Body of pancreas (tissue), 4 donors: Measurements from ENCODE around the gene HOXC12. TPM values are rescaled to one million over a fixed set of nuclear protein-coding genes. Genes with fewer than 3 reads are reported as not detected.
A peak's percentile ranks its signal among the peaks of the same experiment; 100 is the strongest.

Experiments
- ATAC-seq: fragments of 150-250 bp; one replicate; pipeline ENCODE4 v1.9.1; 2016
- DNase-seq, 4 donors: peaks; one replicate each; pipeline ENCODE4 v3.0.0-alpha.2; 2019
- H3K27ac ChIP-seq, 4 donors: fragments of 200-600 bp; sonication (generic); 1 replicate in 3 of 4; 2 replicates in 1 of 4; pipeline versions ENCODE4 v1.5.1 to v1.6.1; 2016 to 2019; ENCODE audit warnings: mild to moderate bottlenecking in 1 of 4, mixed read lengths in 1 of 4, moderate library complexity in 1 of 4
- H3K27me3 ChIP-seq, 2 donors: fragments of 200-600 bp; sonication (generic); one replicate each; pipeline ENCODE4 v1.6.0; 2016; ENCODE audit warnings: mild to moderate bottlenecking in 1 of 2
- H3K36me3 ChIP-seq, 2 donors: fragments of 200-600 bp; sonication (generic); replicated peaks in 1 of 2; 2 replicates each; pipeline ENCODE4 v1.5.1; 2016; ENCODE audit warnings: low read depth in 2 of 2; ENCODE audit not compliant: insufficient read depth in 1 of 2
- H3K4me1 ChIP-seq: fragments of 200-600 bp; sonication (generic); one replicate; pipeline ENCODE4 v1.6.0; 2016
- H3K4me3 ChIP-seq, 2 donors: fragments of 200-600 bp; sonication (generic); 1 replicate in 1 of 2; 2 replicates in 1 of 2; pipeline ENCODE4 v1.5.1; 2016 to 2019
- H3K9me3 ChIP-seq, 3 donors: fragments of 200-600 bp; sonication (generic); 1 replicate in 2 of 3; 2 replicates in 1 of 3; pipeline ENCODE4 v1.5.1; 2016
- CTCF ChIP-seq, 7 experiments: fragments of 450-650 bp in 4 of 7; fragments of 200-600 bp in 3 of 7; sonication (generic) in 3 of 7; IDR thresholded peaks; one replicate each; pipeline ENCODE4 v1.5.1; 2016 to 2019; ENCODE audit warnings: antibody characterized with exemption in 7 of 7
- POLR2A ChIP-seq, 3 donors: fragments of 450-650 bp; IDR thresholded peaks; one replicate each; pipeline ENCODE4 v1.6.1; 2016; ENCODE audit warnings: antibody characterized with exemption in 3 of 3, mild to moderate bottlenecking in 2 of 3
- WGBS, 2 donors: methylation state at CpG; one replicate each; pipeline ENCODE4 v1.1.5; 2017; 5-methylcytosine and 5-hydroxymethylcytosine counted together
- intact Hi-C: fragments of 100-400 bp; cut with DNase I; formaldehyde crosslinking; loops from one replicate; pipeline ENCODE4 v1.15.1; 2023
- total RNA-seq, 2 donors: library from RNA; depleted of rRNA; stranded (reverse); fragments of >200 nt; gene quantifications; one replicate each; pipeline ENCODE4 v1.1.0, GENCODE V29; 2016

The HOXC12 gene
- total RNA-seq, 2 donors from 2014 or later: not detected

GRCh38 chr12:53973236-53974042 lies 18.7 kb downstream of the HOXC12 start:
- Histone ChIP-seq H3K4me3 (no peak overlapping the region), H3K36me3 (no peaks in the 10 kb centered on the region), H3K27me3 (peaks cover 3 to 85% of the 10 kb centered on the region in 2 donors), H3K27ac (no peak overlapping the region), H3K9me3 (no peaks in the 10 kb centered on the region), H3K4me1 (peaks cover 22% of the 10 kb centered on the region)
- WGBS, 2 donors: 2 to 5% methylated on average over 31 to 69 of the region's 71 CpGs
- ATAC-seq: peak; percentile 21
- intact Hi-C loops: no loop called here
- no peak for TF ChIP-seq POLR2A (IDR thresholded peaks at IDR 0.05)
- no peak for TF ChIP-seq CTCF (IDR thresholded peaks at IDR 0.05)
- no peak for DNase-seq

- peaks cover 22% of the 10 kb centered on the region for H3K4me1 ChIP-seq
- H3K27me3 ChIP-seq: peaks cover 3 to 84% of the 10 kb centered on the region in 2 donors
- DNase-seq: peak in 3 of 4 donors; percentile 25 to 50 (median 43)
- intact Hi-C loops: no loop called here
- H3K9me3 ChIP-seq: no peaks in the 10 kb centered on the region
- no peak for TF ChIP-seq CTCF (IDR thresholded peaks at IDR 0.05)
- TF ChIP-seq POLR2A (IDR thresholded peaks at IDR 0.05): no peak
- peak within 1 kb of the TSS in 1 of 2 donors; percentile 7 for H3K4me3 ChIP-seq
- WGBS, 2 donors: 2% methylated on average over 23 to 59 of the region's 63 CpGs
- H3K27ac ChIP-seq: no peak within 1 kb of the TSS
- ATAC-seq: peak; percentile 62
- no peaks in the 10 kb centered on the region for H3K36me3 ChIP-seq
Observed at GRCh38 chr12:53974084-53975063, 19.7 kb downstream of the HOXC12 start, which contains the start of gene HOTAIR. Gene HOTAIR, minus strand, starts transcription at chr12:53974954.

DNA sequence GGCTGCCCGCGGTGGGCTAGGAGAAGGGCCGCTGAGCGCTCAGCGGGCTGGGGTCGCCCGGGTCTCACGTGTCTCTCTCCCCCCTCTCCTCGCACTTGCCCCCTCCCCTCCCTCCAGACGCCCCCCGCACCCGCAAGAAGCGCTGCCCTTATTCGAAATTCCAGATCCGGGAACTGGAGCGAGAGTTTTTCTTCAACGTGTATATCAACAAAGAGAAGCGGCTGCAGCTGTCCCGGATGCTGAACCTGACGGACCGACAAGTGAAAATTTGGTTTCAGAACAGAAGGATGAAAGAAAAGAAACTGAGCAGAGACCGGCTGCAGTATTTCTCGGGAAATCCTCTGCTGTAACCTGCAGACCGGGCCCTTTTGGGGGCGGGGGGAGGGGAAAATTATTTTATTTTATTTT lies 20.4 kb downstream of the HOXC12 start:
- H3K4me1 ChIP-seq: peaks cover 22% of the 10 kb centered on the region
- peaks cover 3 to 80% of the 10 kb centered on the region in 2 donors for H3K27me3 ChIP-seq
- DNase-seq (no peak), ATAC-seq (no peak)
- H3K9me3 ChIP-seq: no peaks in the 10 kb centered on the region
- TF ChIP-seq CTCF (IDR thresholded peaks at IDR 0.05) (no peak), POLR2A (IDR thresholded peaks at IDR 0.05) (no peak)
- WGBS, 2 donors: 2 to 5% methylated on average over 21 to 22 of the region's 25 CpGs
- H3K4me3 ChIP-seq: no peak overlapping the region
- H3K36me3 ChIP-seq: no peaks in the 10 kb centered on the region
- H3K27ac ChIP-seq: no peak overlapping the region
- intact Hi-C loops: no loop called here

DNA sequence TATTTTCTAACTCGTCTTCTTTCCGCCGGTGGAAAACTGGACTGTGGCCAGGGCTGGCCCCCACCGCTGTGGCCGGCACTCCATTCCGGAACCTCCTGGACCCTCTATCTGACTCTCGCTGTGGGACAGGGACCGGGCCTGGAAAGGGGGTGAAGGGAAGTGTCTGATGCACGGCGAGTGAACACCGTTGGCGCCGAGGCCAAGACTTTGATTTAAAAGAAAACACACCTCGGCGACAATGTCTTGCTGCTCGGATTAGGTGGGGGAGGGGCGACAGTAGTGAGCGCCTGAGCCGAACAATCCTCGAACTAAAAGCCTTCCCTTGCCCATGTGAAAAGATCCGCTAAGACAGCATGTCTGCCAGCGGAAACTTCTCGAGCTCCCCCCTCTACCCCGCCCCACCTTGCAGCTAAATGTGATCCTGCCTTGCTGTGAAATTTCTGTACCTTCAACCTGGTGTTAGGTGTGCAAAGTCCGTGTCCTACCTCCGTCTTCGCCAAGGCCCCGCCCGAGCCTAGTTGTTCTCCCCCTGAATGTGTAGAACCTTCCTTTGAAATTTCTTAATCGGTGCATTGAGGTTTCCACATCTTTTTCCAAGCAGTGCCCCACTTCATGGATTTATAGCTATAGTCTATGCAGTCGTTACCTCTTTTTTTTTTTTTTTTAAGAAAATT lies 20.9 kb downstream of the HOXC12 start:
- no peaks in the 10 kb centered on the region for H3K9me3 ChIP-seq
- DNase-seq (no peak), ATAC-seq (no peak)
- TF ChIP-seq CTCF (IDR thresholded peaks at IDR 0.05): no peak
- TF ChIP-seq POLR2A (IDR thresholded peaks at IDR 0.05): no peak
- no peaks in the 10 kb centered on the region for H3K36me3 ChIP-seq
- H3K4me3 ChIP-seq: no peak overlapping the region
- H3K4me1 ChIP-seq: peaks cover 22% of the 10 kb centered on the region
- 9 to 14% methylated on average over 31 of the region's 31 CpGs for WGBS, 2 donors
- H3K27ac ChIP-seq: no peak overlapping the region
- intact Hi-C loops: no loop called here
- peaks cover 3 to 75% of the 10 kb centered on the region in 2 donors for H3K27me3 ChIP-seq
